ENCODE results near the gene TET1.

The TET1 gene

DNA sequence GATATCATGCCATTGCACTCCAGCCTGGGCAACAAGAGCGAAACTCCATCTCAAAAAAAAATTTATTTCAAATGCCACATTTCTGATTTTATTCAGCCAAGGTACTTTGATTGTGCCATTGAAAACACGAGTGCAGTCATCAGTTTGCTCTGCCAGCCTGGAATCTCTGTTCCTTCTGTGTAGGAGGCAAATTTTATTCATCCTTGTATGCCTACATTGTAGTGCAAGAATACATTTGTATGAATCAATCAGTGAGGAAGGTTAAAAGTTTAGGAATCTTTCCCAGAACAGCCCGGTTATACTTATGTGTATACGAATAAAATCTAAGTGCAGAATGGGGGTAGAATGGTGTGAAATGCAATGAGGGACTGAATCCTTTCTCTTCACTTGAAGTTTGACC lies 886 bp upstream of the TET1 start:
- no peak for DNase-seq (ENCODE audit: extremely low spot score)
- TF ChIP-seq TARDBP (IDR thresholded peaks at IDR 0.05): no peak
- TF ChIP-seq SP1 (IDR thresholded peaks at IDR 0.05): no peak
- no peak for TF ChIP-seq CTBP1 (IDR thresholded peaks at IDR 0.05; ENCODE audit: borderline replicate concordance)
- no peak for TF ChIP-seq L3MBTL2 (conservative IDR thresholded peaks at IDR 0.05)
- TF ChIP-seq ARNT (IDR thresholded peaks at IDR 0.05): no peak
- TF ChIP-seq ZNF384 (IDR thresholded peaks at IDR 0.05): no peak
- no peak for TF ChIP-seq FOXA1 (IDR thresholded peaks at IDR 0.05)
- TF ChIP-seq LEF1 (IDR thresholded peaks at IDR 0.05; ENCODE audit: borderline replicate concordance): no peak
- no peak for TF ChIP-seq FOXM1 (IDR thresholded peaks at IDR 0.05; ENCODE audit: borderline replicate concordance)
- TF ChIP-seq, protein P1, sequence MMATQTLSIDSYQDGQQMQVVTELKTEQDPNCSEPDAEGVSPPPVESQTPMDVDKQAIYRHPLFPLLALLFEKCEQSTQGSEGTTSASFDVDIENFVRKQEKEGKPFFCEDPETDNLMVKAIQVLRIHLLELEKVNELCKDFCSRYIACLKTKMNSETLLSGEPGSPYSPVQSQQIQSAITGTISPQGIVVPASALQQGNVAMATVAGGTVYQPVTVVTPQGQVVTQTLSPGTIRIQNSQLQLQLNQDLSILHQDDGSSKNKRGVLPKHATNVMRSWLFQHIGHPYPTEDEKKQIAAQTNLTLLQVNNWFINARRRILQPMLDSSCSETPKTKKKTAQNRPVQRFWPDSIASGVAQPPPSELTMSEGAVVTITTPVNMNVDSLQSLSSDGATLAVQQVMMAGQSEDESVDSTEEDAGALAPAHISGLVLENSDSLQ (IDR thresholded peaks at IDR 0.05): no peak
- no peak for TF ChIP-seq ELF4 (IDR thresholded peaks at IDR 0.05)
- no peak for TF ChIP-seq BHLHE40 (IDR thresholded peaks at IDR 0.05; ENCODE audit: borderline replicate concordance)
- no peak for TF ChIP-seq SUZ12 (IDR thresholded peaks at IDR 0.05)
- no peak for TF ChIP-seq HDGF (IDR thresholded peaks at IDR 0.05; ENCODE audit: borderline replicate concordance)
- TF ChIP-seq FOXK2 (IDR thresholded peaks at IDR 0.05): no peak
- no peak for TF ChIP-seq NFRKB (IDR thresholded peaks at IDR 0.05)
- ChIA-PET POLR2A (interaction anchor here (0.8 to 1.9 kb wide), 7 partner anchors 36 to 268 kb away, joined by 3 to 26 read pairs (median 6); partner anchors contain the start of genes CCAR1, DNA2 and STOX1), CTCF (interaction anchor here (1.3 kb wide), 1 partner anchor 9 kb away, joined by 4 read pairs; no protein-coding TSS in a partner anchor)

DNA sequence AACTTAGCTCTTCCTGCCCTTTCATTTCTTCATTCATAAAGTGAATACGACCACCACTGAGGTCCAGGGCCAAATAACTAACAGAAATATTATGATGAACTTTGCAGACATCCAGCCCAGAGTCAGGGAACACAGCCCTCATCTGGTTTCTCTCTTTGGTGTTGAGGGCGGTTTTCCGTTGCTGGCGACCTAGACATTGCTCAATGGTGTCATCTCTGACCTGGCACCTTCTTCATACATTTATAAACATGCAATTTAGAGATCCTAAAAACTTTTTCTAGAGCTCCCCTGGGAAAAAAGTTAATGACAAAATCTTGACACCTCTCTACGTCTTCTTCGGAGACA lies 324 bp upstream of the TET1 start:
- no peak for DNase-seq (ENCODE audit: extremely low spot score)
- no peak for TF ChIP-seq ARNT (IDR thresholded peaks at IDR 0.05)
- TF ChIP-seq NFRKB (IDR thresholded peaks at IDR 0.05): no peak
- no peak; the same call in 1 of the 2 replicates for TF ChIP-seq CTBP1 (IDR thresholded peaks at IDR 0.05; ENCODE audit: borderline replicate concordance)
- TF ChIP-seq FOXA1 (IDR thresholded peaks at IDR 0.05): no peak
- TF ChIP-seq FOXM1 (IDR thresholded peaks at IDR 0.05; ENCODE audit: borderline replicate concordance): no peak
- TF ChIP-seq HDGF (IDR thresholded peaks at IDR 0.05; ENCODE audit: borderline replicate concordance): no peak
- no peak for TF ChIP-seq ZNF384 (IDR thresholded peaks at IDR 0.05)
- TF ChIP-seq L3MBTL2 (conservative IDR thresholded peaks at IDR 0.05): no peak; the same call in 1 of the 2 replicates
- TF ChIP-seq BHLHE40 (IDR thresholded peaks at IDR 0.05; ENCODE audit: borderline replicate concordance): no peak
- no peak for TF ChIP-seq LEF1 (IDR thresholded peaks at IDR 0.05; ENCODE audit: borderline replicate concordance)
- TF ChIP-seq FOXK2 (IDR thresholded peaks at IDR 0.05): no peak
- TF ChIP-seq, protein P1 (IDR thresholded peaks at IDR 0.05): no peak
- TF ChIP-seq TARDBP (IDR thresholded peaks at IDR 0.05): no peak
- TF ChIP-seq SUZ12 (IDR thresholded peaks at IDR 0.05): no peak
- ChIA-PET POLR2A (interaction anchor here (0.6 to 1.9 kb wide), 12 partner anchors 8 to 267 kb away, joined by 3 to 26 read pairs (median 5); partner anchors contain the start of genes CCAR1, DNA2 and STOX1), CTCF (interaction anchor here (0.5 to 1.3 kb wide), 3 partner anchors 9 to 316 kb away, joined by 3 to 5 read pairs (median 4); no protein-coding TSS in a partner anchor)

DNA sequence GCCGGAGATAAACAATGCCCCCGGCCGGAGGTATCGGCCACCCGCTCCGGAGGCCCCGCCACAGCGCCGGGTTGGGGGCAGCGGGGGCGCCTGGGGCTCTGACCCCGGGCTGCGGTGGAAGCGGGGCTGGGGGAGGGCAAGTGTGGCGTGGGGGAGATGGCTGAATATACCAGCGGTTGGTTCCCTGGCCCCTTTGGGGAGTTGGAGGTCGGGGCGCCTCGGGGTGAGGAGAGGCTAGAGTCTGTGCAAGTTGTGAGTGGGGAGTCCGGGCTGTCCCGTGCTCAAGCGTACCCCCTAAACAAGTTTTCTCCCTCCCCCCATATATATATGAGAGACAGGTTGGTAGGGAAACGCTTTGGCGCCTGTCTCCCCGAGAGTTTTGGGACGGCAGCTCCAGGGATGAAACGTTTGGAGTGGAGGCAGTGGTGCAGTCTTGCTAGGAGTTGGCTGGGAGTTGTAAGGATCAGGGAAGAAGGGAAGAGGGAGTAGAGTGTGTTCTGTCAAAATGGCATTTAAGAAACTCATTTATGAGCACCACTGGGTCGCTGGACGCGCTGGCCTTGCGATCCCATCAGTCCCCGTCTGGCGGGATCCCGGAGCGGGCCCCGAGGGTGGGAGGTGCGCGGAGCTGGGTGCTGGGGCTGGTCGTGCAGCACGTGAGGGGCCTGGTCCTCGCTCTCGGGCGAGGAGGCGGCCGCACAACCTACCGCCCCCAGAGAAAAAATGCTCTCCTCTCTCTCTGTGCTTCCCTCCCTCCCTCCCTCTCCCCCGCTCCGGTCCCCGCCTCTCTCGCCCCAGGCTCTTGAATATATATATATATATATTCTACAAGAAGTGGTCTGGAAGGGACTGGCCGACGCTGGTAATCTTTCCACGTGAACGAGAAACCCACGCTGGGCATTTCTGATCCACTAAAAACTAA lies 1.1 kb downstream of the TET1 start:
- TF ChIP-seq TARDBP (IDR thresholded peaks at IDR 0.05) (no peak), L3MBTL2 (conservative IDR thresholded peaks at IDR 0.05) (peak; percentile 21; the same call in 1 of the 2 replicates)
- DNase-seq (ENCODE audit: extremely low spot score): peak; percentile 61
- CTCF ChIA-PET: interaction anchor here (2.7 kb wide), 1 partner anchor 10 kb away, joined by 7 read pairs; no protein-coding TSS in a partner anchor
- POLR2A ChIA-PET: interaction anchor here (0.7 to 2.9 kb wide), 3 partner anchors 25 to 160 kb away, joined by 4 to 16 read pairs (median 11); partner anchors contain the start of gene CCAR1

DNA sequence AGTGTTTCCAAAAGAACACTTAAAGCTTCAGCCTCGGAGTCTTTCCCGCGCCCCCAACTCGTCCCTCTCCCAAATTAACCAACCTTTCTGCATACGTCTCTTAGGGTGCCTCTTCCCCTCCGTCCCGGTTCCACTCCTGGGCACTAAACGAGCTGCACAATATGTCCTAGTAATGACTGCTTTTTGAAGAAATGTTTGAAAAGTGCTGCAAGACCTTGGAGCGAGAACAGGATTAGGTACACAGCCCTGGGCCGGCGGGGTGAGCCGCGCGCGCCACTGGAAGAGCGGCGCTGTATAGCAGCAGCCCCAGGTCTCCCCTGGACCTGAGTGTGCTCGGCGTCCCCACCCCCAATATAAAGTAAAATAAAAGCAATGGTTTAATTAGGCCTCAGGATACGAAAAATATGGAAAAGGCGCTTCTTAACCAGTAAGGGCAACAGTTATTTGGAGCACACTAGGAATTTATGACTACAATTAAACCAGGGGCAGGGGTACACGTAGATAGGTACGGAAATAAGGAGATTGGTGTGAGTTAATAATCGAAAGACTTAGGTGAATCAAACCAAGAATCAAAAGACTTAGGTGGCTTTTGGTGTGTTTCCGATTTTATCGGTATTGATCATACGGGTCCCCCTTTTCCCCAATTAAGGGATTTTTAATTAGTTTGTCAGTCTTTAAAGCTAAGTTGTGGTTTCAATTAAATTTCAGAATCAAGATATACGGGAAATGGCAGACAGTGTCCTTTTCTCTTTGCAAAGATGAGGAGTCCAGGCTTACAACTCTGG lies 1.9 kb downstream of the TET1 start:
- TF ChIP-seq L3MBTL2 (conservative IDR thresholded peaks at IDR 0.05): peak; percentile 21; the same call in 1 of the 2 replicates
- TF ChIP-seq SUZ12 (IDR thresholded peaks at IDR 0.05): no peak
- ChIA-PET CTCF (interaction anchor here (0.9 to 2.7 kb wide), 2 partner anchors 11 to 32 kb away, joined by 3 to 7 read pairs; no protein-coding TSS in a partner anchor), POLR2A (interaction anchor here (0.7 to 2.9 kb wide), 3 partner anchors 10 to 39 kb away, joined by 4 to 11 read pairs (median 4); no protein-coding TSS in a partner anchor)
- peak; percentile 30 for DNase-seq (ENCODE audit: extremely low spot score)

DNA sequence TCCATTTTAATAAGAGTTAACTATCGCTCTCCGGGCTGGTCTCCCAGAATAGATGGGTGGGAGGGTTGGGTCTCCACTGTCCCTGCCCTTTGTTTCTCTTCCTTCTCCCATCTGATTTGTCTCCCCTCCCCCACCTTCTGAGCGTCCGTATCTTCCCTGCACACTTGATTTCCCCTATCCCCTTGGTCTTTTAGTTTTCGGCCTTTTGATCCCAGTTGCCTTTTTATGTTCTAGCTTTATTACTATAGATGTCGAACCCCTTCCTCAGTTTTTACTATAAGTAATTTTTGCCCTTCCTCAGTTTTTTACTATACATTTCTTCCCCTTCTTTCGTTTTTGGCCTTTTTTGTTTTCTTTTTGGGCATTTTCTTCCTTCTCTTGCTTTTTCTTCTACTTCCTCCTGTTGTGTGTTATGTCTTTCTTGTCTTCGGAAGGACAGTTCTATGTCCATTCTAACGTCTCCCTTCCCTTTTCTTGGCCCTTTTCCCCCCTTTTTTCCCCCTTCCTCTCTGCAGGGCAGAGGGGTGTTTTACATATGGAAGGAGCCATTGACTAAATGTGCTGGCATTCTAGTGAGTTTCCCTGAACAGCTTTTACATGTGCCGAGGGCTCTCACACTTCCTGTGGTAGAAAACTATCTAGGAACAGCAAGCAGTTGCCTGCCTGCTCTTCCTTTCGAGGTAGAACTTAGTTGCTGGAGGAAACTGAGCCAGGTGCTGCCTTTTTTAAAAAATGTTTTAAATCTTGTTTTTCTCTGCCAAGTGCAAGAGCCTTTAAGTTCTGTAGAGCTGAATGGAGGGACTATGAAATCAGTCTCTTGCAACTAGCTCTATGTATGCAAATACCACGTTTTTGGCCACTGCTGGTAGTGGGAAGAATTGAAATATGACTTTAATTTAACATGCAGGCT lies 2.8 kb downstream of the TET1 start:
- ChIA-PET CTCF (interaction anchor here (0.9 to 2.7 kb wide), 2 partner anchors 12 to 32 kb away, joined by 3 to 7 read pairs; no protein-coding TSS in a partner anchor), POLR2A (interaction anchor here (0.5 to 2.9 kb wide), 3 partner anchors 8 to 57 kb away, joined by 3 to 11 read pairs (median 8); no protein-coding TSS in a partner anchor)
- DNase-seq (ENCODE audit: extremely low spot score): peak; percentile 18
- TF ChIP-seq SP1 (IDR thresholded peaks at IDR 0.05): no peak
- TF ChIP-seq FOXK2 (IDR thresholded peaks at IDR 0.05): no peak
- no peak for TF ChIP-seq TARDBP (IDR thresholded peaks at IDR 0.05)
- no peak for TF ChIP-seq SUZ12 (IDR thresholded peaks at IDR 0.05)
- TF ChIP-seq, protein P1 (IDR thresholded peaks at IDR 0.05): no peak
- no peak for TF ChIP-seq L3MBTL2 (conservative IDR thresholded peaks at IDR 0.05)
- TF ChIP-seq ARNT (IDR thresholded peaks at IDR 0.05): no peak
- no peak for TF ChIP-seq LEF1 (IDR thresholded peaks at IDR 0.05; ENCODE audit: borderline replicate concordance)
- TF ChIP-seq FOXM1 (IDR thresholded peaks at IDR 0.05; ENCODE audit: borderline replicate concordance): no peak
- no peak for TF ChIP-seq ELF4 (IDR thresholded peaks at IDR 0.05)
- no peak for TF ChIP-seq FOXA1 (IDR thresholded peaks at IDR 0.05)
- TF ChIP-seq HDGF (IDR thresholded peaks at IDR 0.05; ENCODE audit: borderline replicate concordance): no peak
- no peak for TF ChIP-seq ZNF384 (IDR thresholded peaks at IDR 0.05)
- no peak for TF ChIP-seq BHLHE40 (IDR thresholded peaks at IDR 0.05; ENCODE audit: borderline replicate concordance)
- no peak for TF ChIP-seq NFRKB (IDR thresholded peaks at IDR 0.05)
- no peak for TF ChIP-seq CTBP1 (IDR thresholded peaks at IDR 0.05; ENCODE audit: borderline replicate concordance)

All from HEK293T (cell line).